Measurements from ENCODE around the gene CDKN2AIPNL. TPM values are rescaled to one million over a fixed set of nuclear protein-coding genes. Genes with fewer than 3 reads are reported as not detected.
A peak's percentile ranks its signal among the peaks of the same experiment; 100 is the strongest.

The CDKN2AIPNL gene
- total and polyA plus RNA-seq, 11 donors = 26.6 to 87.5 (median 32.4) TPM

- peak overlapping the region; percentile 70 to 99 (median 92) for H3K4me3 ChIP-seq
- 0 to 1% (median 0%) methylated on average over 16 to 29 of the region's 29 CpGs for WGBS, 4 donors
- intact Hi-C loops (cut with DNase I) = loop anchor here in 9 of 10 donors (1.0 to 5.0 kb wide), 12 partner anchors 40 to 261 kb away; partner anchors contain the start of genes JADE2 (in 6 of the 9), CDKN2AIPNL (in 1 of the 9), PPP2CA (in 1 of the 9) and SAR1B (in 1 of the 9)
- peaks cover 0 to 29% (median 22%) of the 10 kb centered on the region in 9 donors for H3K36me3 ChIP-seq
- ATAC-seq = peak; percentile 37 to 74 (median 64)
- TF ChIP-seq POLR2A (IDR thresholded peaks at IDR 0.05) (peak in 1 of 2 donors; percentile 30), CTCF (IDR thresholded peaks at IDR 0.05) (peak in 1 of 12 donors; percentile 18)
- DNase-seq = peak; percentile 55 to 83 (median 74)
- H3K4me1 ChIP-seq = peaks cover 0 to 55% (median 32%) of the 10 kb centered on the region in 12 donors
- H3K27ac ChIP-seq = peak overlapping the region; percentile 92 to 100 (median 99)
- no peaks in the 10 kb centered on the region for H3K27me3 ChIP-seq
- no peaks in the 10 kb centered on the region for H3K9me3 ChIP-seq
These were observed 39.8 kb downstream of the CDKN2AIPNL start for GRCh38 chr5:134371834-134372340.

GRCh38 chr5:134370871-134371833 lies 40.5 kb downstream of the CDKN2AIPNL start, which contains the start of gene UBE2B:
Gene UBE2B, plus strand, starts transcription at chr5:134371569. Its CDS starts 27 bp downstream, at chr5:134371596.
- peak; percentile 92 to 94 (median 92) for ATAC-seq
- Histone ChIP-seq H3K4me1 (peaks cover 0 to 55% (median 29%) of the 10 kb centered on the region in 12 donors), H3K36me3 (peaks cover 0 to 22% (median 15%) of the 10 kb centered on the region in 9 donors), H3K27me3 (no peaks in the 10 kb centered on the region), H3K4me3 (peak within 1 kb of the TSS; percentile 70 to 99 (median 92)), H3K27ac (peak within 1 kb of the TSS; percentile 92 to 100 (median 99)), H3K9me3 (no peaks in the 10 kb centered on the region)
- WGBS, 4 donors = 0 to 1% (median 0%) methylated on average over 36 to 74 of the region's 74 CpGs
- DNase-seq = peak; percentile 97 to 99 (median 99)
- intact Hi-C loops (cut with DNase I) = loop anchor here in 9 of 10 donors (1.0 to 5.0 kb wide), 12 partner anchors 41 to 262 kb away; partner anchors contain the start of genes JADE2 (in 6 of the 9), CDKN2AIPNL (in 1 of the 9), PPP2CA (in 1 of the 9) and SAR1B (in 1 of the 9)
- TF ChIP-seq CTCF (IDR thresholded peaks at IDR 0.05) (no peak), POLR2A (IDR thresholded peaks at IDR 0.05) (peak in 1 of 2 donors; percentile 55)

GRCh38 chr5:134370311-134370870 lies 41.3 kb downstream of the CDKN2AIPNL start:
- H3K27me3 ChIP-seq = no peaks in the 10 kb centered on the region
- peak overlapping the region; percentile 8 to 99 (median 92) for H3K4me3 ChIP-seq
- peaks cover 0 to 15% (median 10%) of the 10 kb centered on the region in 9 donors for H3K36me3 ChIP-seq
- H3K9me3 ChIP-seq = no peaks in the 10 kb centered on the region
- H3K27ac ChIP-seq = peak overlapping the region; percentile 92 to 100 (median 99)
- no peak for DNase-seq
- H3K4me1 ChIP-seq = peaks cover 0 to 58% (median 33%) of the 10 kb centered on the region in 12 donors
- peak in 2 of 4 donors; percentile 0 to 3 for ATAC-seq
- intact Hi-C loops (cut with DNase I) = loop anchor here in 9 of 10 donors (2.0 to 5.0 kb wide), 10 partner anchors 42 to 262 kb away; partner anchors contain the start of genes JADE2 (in 6 of the 9), CDKN2AIPNL (in 1 of the 9), PPP2CA (in 1 of the 9) and SAR1B (in 1 of the 9)
- 23 to 33% (median 29%) methylated on average over 5 of the region's 5 CpGs for WGBS, 4 donors
- TF ChIP-seq CTCF (IDR thresholded peaks at IDR 0.05) (no peak), POLR2A (IDR thresholded peaks at IDR 0.05) (no peak)
